ENCODE data around the gene ERMAP. TPM values are rescaled to one million over a fixed set of nuclear protein-coding genes. Genes with fewer than 3 reads are reported as not detected.

The ERMAP gene
- total and polyA plus RNA-seq, 9 of the 15 experiments (the other 6 are each of a cell fraction or from before 2014, with no cell fraction given): 8.0 to 31.4 (median 22.5) TPM

DNA sequence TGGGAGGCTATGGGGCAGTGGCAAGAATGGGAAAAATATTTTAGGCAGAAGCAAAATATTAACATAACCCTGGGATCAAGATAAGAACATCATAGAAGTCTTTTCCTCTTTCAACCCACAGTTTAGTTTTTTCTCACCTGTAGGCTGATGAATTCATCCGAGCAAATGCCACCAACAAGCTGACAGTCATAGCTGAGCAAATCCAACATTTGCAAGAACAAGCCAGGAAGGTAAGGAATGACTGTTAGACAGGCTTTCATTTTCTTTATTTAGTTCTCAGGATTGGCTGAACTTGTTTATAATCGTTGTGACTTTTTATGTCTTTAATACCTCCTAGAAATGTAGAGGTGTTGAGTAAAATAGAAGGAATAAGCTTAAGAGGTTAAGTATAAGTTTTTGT, 43.5 kb upstream of the ERMAP start:
- FAIRE-seq: no peak
- WGBS (ENCODE audit: insufficient coverage, low coverage, missing lambda C conversion rate): 47% methylated on average over 2 of the region's 2 CpGs
- Histone ChIP-seq H3K27me3 (ENCODE audit: control insufficient read depth in 2 of 2, insufficient read depth in 2 of 2, low read length in 2 of 2) (no peaks in the 10 kb centered on the region), H2AFZ (ENCODE audit: low read depth, low read length) (no peak overlapping the region), H3K4me3 (no peak overlapping the region), H3K4me1 (replicated peaks in 1 of 2; ENCODE audit: control insufficient read depth in 2 of 2, insufficient read depth in 2 of 2, low read length in 2 of 2) (no peaks in the 10 kb centered on the region; a peak in 2 of 5 replicates), H4K20me1 (replicated peaks; ENCODE audit: control insufficient read depth, insufficient read depth, low read length) (no peaks in the 10 kb centered on the region), H3K79me2 (ENCODE audit: control insufficient read depth, insufficient read depth, low read length) (peaks cover 35% of the 10 kb centered on the region), H3K9ac (ENCODE audit: insufficient read depth in 1 of 2, low read depth in 2 of 2, low read length in 2 of 2) (no peak overlapping the region), H3K9me3 (replicated peaks; ENCODE audit: control insufficient read depth, insufficient read depth, low read depth, low read length) (no peaks in the 10 kb centered on the region), H3K27ac (ENCODE audit: extremely low read depth, low read depth, low read length) (no peak overlapping the region), H3K9me1 (ENCODE audit: control insufficient read depth, insufficient read depth, low read length) (no peaks in the 10 kb centered on the region), H3K36me3 (ENCODE audit: control insufficient read depth, insufficient read depth, low read length) (peaks cover 74% of the 10 kb centered on the region), H3K4me2 (ENCODE audit: insufficient read depth, low read length) (no peak overlapping the region)
- BruUV-seq (replicated peaks): no TSS peak
- ChIA-PET CTCF (ENCODE audit: low intra/inter-chr PET ratio) (interaction anchor here (0.7 kb wide), 1 partner anchor 21 kb away, joined by 4 read pairs; no protein-coding TSS in a partner anchor), POLR2A (no interaction called here)
- no peak for DNase-seq (ENCODE audit: extremely low read depth in 1 of 4, low spot score in 3 of 4)
- ATAC-seq: no peak
- intact Hi-C loops (cut with micrococcal nuclease) (no loop called here), in situ Hi-C loops (cut with MboI) (no loop called here)
- TF ChIP-seq, protein P1, sequence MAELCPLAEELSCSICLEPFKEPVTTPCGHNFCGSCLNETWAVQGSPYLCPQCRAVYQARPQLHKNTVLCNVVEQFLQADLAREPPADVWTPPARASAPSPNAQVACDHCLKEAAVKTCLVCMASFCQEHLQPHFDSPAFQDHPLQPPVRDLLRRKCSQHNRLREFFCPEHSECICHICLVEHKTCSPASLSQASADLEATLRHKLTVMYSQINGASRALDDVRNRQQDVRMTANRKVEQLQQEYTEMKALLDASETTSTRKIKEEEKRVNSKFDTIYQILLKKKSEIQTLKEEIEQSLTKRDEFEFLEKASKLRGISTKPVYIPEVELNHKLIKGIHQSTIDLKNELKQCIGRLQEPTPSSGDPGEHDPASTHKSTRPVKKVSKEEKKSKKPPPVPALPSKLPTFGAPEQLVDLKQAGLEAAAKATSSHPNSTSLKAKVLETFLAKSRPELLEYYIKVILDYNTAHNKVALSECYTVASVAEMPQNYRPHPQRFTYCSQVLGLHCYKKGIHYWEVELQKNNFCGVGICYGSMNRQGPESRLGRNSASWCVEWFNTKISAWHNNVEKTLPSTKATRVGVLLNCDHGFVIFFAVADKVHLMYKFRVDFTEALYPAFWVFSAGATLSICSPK (IDR thresholded peaks at IDR 0.05; ENCODE audit: borderline replicate concordance): no peak
- TF ChIP-seq SMARCE1 (IDR thresholded peaks at IDR 0.05) (no peak), SMAD1 (IDR thresholded peaks at IDR 0.05; ENCODE audit: low read depth, low read length, partially characterized antibody) (no peak), TEAD2 (tag; IDR thresholded peaks at IDR 0.05) (no peak), IFI16 (CRISPR knock-in tag; IDR thresholded peaks at IDR 0.05) (no peak), TFAM (CRISPR knock-in tag; conservative IDR thresholded peaks at IDR 0.05) (no peak), EHMT2 (IDR thresholded peaks at IDR 0.05) (no peak), ZNF311 (CRISPR knock-in tag; IDR thresholded peaks at IDR 0.05) (no peak), ZNF57 (CRISPR knock-in tag; IDR thresholded peaks at IDR 0.05) (no peak), HDAC8 (tag; IDR thresholded peaks at IDR 0.05) (no peak), SAFB (IDR thresholded peaks at IDR 0.05; ENCODE audit: borderline replicate concordance, low read depth, low read length) (no peak)
- TF ChIP-seq, protein P2, sequence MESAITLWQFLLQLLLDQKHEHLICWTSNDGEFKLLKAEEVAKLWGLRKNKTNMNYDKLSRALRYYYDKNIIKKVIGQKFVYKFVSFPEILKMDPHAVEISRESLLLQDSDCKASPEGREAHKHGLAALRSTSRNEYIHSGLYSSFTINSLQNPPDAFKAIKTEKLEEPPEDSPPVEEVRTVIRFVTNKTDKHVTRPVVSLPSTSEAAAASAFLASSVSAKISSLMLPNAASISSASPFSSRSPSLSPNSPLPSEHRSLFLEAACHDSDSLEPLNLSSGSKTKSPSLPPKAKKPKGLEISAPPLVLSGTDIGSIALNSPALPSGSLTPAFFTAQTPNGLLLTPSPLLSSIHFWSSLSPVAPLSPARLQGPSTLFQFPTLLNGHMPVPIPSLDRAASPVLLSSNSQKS (CRISPR knock-in tag; IDR thresholded peaks at IDR 0.05): no peak
- TF ChIP-seq, protein P3, sequence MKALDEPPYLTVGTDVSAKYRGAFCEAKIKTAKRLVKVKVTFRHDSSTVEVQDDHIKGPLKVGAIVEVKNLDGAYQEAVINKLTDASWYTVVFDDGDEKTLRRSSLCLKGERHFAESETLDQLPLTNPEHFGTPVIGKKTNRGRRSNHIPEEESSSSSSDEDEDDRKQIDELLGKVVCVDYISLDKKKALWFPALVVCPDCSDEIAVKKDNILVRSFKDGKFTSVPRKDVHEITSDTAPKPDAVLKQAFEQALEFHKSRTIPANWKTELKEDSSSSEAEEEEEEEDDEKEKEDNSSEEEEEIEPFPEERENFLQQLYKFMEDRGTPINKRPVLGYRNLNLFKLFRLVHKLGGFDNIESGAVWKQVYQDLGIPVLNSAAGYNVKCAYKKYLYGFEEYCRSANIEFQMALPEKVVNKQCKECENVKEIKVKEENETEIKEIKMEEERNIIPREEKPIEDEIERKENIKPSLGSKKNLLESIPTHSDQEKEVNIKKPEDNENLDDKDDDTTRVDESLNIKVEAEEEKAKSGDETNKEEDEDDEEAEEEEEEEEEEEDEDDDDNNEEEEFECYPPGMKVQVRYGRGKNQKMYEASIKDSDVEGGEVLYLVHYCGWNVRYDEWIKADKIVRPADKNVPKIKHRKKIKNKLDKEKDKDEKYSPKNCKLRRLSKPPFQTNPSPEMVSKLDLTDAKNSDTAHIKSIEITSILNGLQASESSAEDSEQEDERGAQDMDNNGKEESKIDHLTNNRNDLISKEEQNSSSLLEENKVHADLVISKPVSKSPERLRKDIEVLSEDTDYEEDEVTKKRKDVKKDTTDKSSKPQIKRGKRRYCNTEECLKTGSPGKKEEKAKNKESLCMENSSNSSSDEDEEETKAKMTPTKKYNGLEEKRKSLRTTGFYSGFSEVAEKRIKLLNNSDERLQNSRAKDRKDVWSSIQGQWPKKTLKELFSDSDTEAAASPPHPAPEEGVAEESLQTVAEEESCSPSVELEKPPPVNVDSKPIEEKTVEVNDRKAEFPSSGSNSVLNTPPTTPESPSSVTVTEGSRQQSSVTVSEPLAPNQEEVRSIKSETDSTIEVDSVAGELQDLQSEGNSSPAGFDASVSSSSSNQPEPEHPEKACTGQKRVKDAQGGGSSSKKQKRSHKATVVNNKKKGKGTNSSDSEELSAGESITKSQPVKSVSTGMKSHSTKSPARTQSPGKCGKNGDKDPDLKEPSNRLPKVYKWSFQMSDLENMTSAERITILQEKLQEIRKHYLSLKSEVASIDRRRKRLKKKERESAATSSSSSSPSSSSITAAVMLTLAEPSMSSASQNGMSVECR (CRISPR knock-in tag; IDR thresholded peaks at IDR 0.05): no peak

Data from K562 (cell line).